Liver (tissue), 9 donors: ENCODE data around the gene PSD4. TPM values are rescaled to one million over a fixed set of nuclear protein-coding genes. Genes with fewer than 3 reads are reported as not detected.
A peak's percentile ranks its signal among the peaks of the same experiment; 100 is the strongest.

Source experiments
- DNase-seq: peaks from one replicate; pipeline ENCODE4 v3.0.0-alpha.2; 2017; ENCODE audit warnings: low spot score
- H3K27ac ChIP-seq, 2 donors: one replicate each; pipeline ENCODE4 v1.7.0; 2013; ENCODE audit warnings: inconsistent platforms in 2 of 2, low read length in 2 of 2, control low read depth in 1 of 2, low read depth in 1 of 2, mild to moderate bottlenecking in 1 of 2
- H3K27me3 ChIP-seq, 4 donors: one replicate each; pipeline versions ENCODE4 v1.6.1 to v1.7.0; 2013; ENCODE audit warnings: low read length in 3 of 4, inconsistent platforms in 1 of 4, mild to moderate bottlenecking in 1 of 4, moderate library complexity in 1 of 4; ENCODE audit not compliant: control insufficient read depth in 4 of 4, insufficient read depth in 4 of 4
- H3K36me3 ChIP-seq, 4 donors: one replicate each; pipeline versions ENCODE4 v1.6.1 to v1.7.0; 2013; ENCODE audit warnings: low read length in 3 of 4, mild to moderate bottlenecking in 3 of 4, low read depth in 1 of 4, moderate library complexity in 1 of 4; ENCODE audit not compliant: control insufficient read depth in 4 of 4, insufficient read depth in 3 of 4
- H3K4me1 ChIP-seq, 4 donors: one replicate each; pipeline versions ENCODE4 v1.6.1 to v1.7.0; 2013; ENCODE audit warnings: low read length in 3 of 4, mild to moderate bottlenecking in 3 of 4, moderate library complexity in 1 of 4; ENCODE audit not compliant: control insufficient read depth in 4 of 4, insufficient read depth in 4 of 4
- H3K4me3 ChIP-seq, 3 donors: one replicate each; pipeline versions ENCODE4 v1.6.1 to v1.7.0; 2013; ENCODE audit warnings: low read length in 3 of 3, control low read depth in 1 of 3, low read depth in 1 of 3, mild to moderate bottlenecking in 1 of 3
- H3K9ac ChIP-seq, 2 donors: one replicate each; pipeline ENCODE4 v1.7.0; 2013; ENCODE audit warnings: low read length in 2 of 2, mild to moderate bottlenecking in 2 of 2, moderate library complexity in 2 of 2, control low read depth in 1 of 2, low read depth in 1 of 2
- H3K9me3 ChIP-seq, 4 donors: one replicate each; pipeline versions ENCODE4 v1.6.1 to v1.7.0; 2013; ENCODE audit warnings: low read length in 3 of 4; ENCODE audit not compliant: control insufficient read depth in 4 of 4
- EGR1 ChIP-seq, 2 donors: IDR thresholded peaks; 2 replicates each; pipeline ENCODE4 v1.6.1; 2016 to 2018; ENCODE audit warnings: antibody characterized with exemption in 2 of 2, low read depth in 2 of 2
- FOXA1 ChIP-seq: IDR thresholded peaks from 2 replicates; pipeline ENCODE4 v1.6.1; 2016; ENCODE audit warnings: antibody characterized with exemption
- FOXA2 ChIP-seq: IDR thresholded peaks from 2 replicates; pipeline ENCODE4 v1.6.1; 2016; ENCODE audit warnings: antibody characterized with exemption
- GABPA ChIP-seq, 2 donors: IDR thresholded peaks in 1 of 2; conservative IDR thresholded peaks in 1 of 2; 2 replicates each; pipeline ENCODE4 v1.6.1; 2016; ENCODE audit warnings: antibody characterized with exemption in 2 of 2, mild to moderate bottlenecking in 1 of 2, moderate library complexity in 1 of 2
- HNF4A ChIP-seq, 2 donors: conservative IDR thresholded peaks; 2 replicates each; pipeline ENCODE4 v1.6.1; 2016; ENCODE audit warnings: antibody characterized with exemption in 2 of 2, mild to moderate bottlenecking in 2 of 2
- HNF4G ChIP-seq: IDR thresholded peaks from 2 replicates; pipeline ENCODE4 v1.6.1; 2016; ENCODE audit warnings: antibody characterized with exemption
- JUND ChIP-seq, 2 donors: IDR thresholded peaks; 2 replicates each; pipeline ENCODE4 v1.6.1; 2016; ENCODE audit warnings: antibody characterized with exemption in 2 of 2
- NR2F2 ChIP-seq: IDR thresholded peaks from 2 replicates; pipeline ENCODE4 v1.6.1; 2016; ENCODE audit warnings: antibody characterized with exemption
- RAD21 ChIP-seq, 2 donors: IDR thresholded peaks; 2 replicates each; pipeline ENCODE4 v1.6.1; 2016; ENCODE audit warnings: antibody characterized with exemption in 2 of 2, mild to moderate bottlenecking in 2 of 2
- RXRA ChIP-seq, 2 donors: IDR thresholded peaks; 2 replicates each; pipeline ENCODE4 v1.6.1; 2017 to 2018; ENCODE audit warnings: antibody characterized with exemption in 2 of 2, mild to moderate bottlenecking in 1 of 2
- SP1 ChIP-seq: IDR thresholded peaks from 2 replicates; pipeline ENCODE4 v1.6.1; 2018; ENCODE audit warnings: antibody characterized with exemption, mild to moderate bottlenecking
- TAF1 ChIP-seq: conservative IDR thresholded peaks from 2 replicates; pipeline ENCODE4 v1.6.1; 2016; ENCODE audit warnings: antibody characterized with exemption, mild to moderate bottlenecking
- YY1 ChIP-seq: IDR thresholded peaks from 2 replicates; pipeline ENCODE4 v1.6.1; 2016; ENCODE audit warnings: antibody characterized with exemption, mild to moderate bottlenecking
- WGBS: extraction: QIAGEN DNeasy Blood & Tissue Kit; methylation state at CpG from one replicate; pipeline ENCODE4 v1.1.7; 2013; 5-methylcytosine and 5-hydroxymethylcytosine counted together
- polyA plus RNA-seq, 2 donors: library from polyadenylated mRNA; stranded (reverse) in 1 of 2; unstranded in 1 of 2; fragments of 200-250 nt in 1 of 2; fragments of >200 nt in 1 of 2; fragmentation: Nextera tagmentation in 1 of 2; extraction: Ambion mirVana in 1 of 2; gene quantifications; one replicate each; pipeline versions ENCODE4 v1.2.1 to v1.2.3, GENCODE V29; 2013 to 2015
- total RNA-seq, 2 donors: library from RNA; depleted of rRNA; stranded (reverse); fragments of >200 nt; gene quantifications; one replicate each; pipeline ENCODE4 v1.2.3, GENCODE V29; 2014
- TF ChIP-seq, protein P1 (sequence below): IDR thresholded peaks from 2 replicates; pipeline ENCODE4 v1.6.1; 2016; ENCODE audit warnings: antibody characterized with exemption
- TF ChIP-seq, protein P2 (sequence below): fragments of 150-350 bp; IDR thresholded peaks from 2 replicates; pipeline ENCODE4 v1.5.1; 2017; ENCODE audit warnings: improper control_type of control experiment, low read depth, low read length; ENCODE audit not compliant: missing input control
- TF ChIP-seq, protein P3 (sequence below): IDR thresholded peaks from 2 replicates; pipeline ENCODE4 v1.6.1; 2016; ENCODE audit warnings: antibody characterized with exemption, mild to moderate bottlenecking
- TF ChIP-seq, protein P4 (sequence below): IDR thresholded peaks from 2 replicates; pipeline ENCODE4 v1.6.1; 2016; ENCODE audit warnings: antibody characterized with exemption
- TF ChIP-seq, protein P5 (sequence below): IDR thresholded peaks from 2 replicates; pipeline ENCODE4 v1.6.1; 2016; ENCODE audit warnings: antibody characterized with exemption
- donor health status: healthy.
- donor health status: healthy.
- donor health status: healthy.
- donor health status: healthy.
- donor health status: healthy.

PSD4 gene
- total and polyA plus RNA-seq, 4 donors = 16.4 to 83.2 (median 34.4) TPM

DNA sequence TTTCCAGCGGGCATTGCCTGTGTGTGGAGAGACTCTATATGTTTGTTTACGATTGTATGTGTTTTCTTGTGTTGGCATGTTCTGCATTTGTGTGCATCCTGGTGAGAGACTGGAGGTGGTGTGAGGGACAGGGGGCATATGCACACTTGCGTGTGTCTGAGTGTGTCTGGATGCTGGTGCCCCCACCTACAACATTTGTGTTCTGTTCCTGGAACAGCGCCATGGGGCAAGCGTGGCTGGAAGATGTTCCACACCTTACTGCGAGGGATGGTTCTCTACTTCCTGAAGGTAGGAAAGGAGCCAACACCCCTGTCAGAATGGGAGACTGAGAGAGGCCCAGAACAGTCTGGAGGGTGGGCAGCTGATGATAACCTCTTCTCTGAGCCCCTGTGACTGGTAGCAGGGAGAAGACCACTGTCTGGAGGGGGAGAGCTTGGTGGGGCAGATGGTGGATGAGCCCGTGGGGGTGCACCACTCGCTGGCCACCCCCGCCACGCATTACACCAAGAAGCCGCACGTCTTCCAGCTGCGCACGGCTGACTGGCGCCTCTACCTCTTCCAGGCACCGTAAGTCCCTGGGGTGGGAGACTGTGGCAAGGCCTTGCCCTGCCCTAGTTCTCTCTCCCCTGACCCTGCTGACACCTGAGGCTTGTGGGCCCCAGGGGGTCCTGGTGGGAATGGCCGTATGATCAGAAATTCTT is 23.7 kb downstream of the PSD4 start:
- Histone ChIP-seq H3K27me3 (no peaks in the 10 kb centered on the region), H3K27ac (peak overlapping the region; percentile 84), H3K9ac (no peak overlapping the region), H3K4me3 (no peak overlapping the region), H3K4me1 (peaks cover 4 to 30% (median 13%) of the 10 kb centered on the region in 4 donors), H3K36me3 (peaks cover 2 to 55% (median 41%) of the 10 kb centered on the region in 4 donors), H3K9me3 (no peaks in the 10 kb centered on the region)
- no peak for DNase-seq
- TF ChIP-seq GABPA (IDR thresholded peaks at IDR 0.05 in 1 of 2, conservative IDR thresholded peaks at IDR 0.05 in 1 of 2) (no peak), TAF1 (no peak), RXRA (IDR thresholded peaks at IDR 0.05) (no peak), NR2F2 (no peak), JUND (IDR thresholded peaks at IDR 0.05) (no peak), SP1 (no peak)
- TF ChIP-seq, protein P1, sequence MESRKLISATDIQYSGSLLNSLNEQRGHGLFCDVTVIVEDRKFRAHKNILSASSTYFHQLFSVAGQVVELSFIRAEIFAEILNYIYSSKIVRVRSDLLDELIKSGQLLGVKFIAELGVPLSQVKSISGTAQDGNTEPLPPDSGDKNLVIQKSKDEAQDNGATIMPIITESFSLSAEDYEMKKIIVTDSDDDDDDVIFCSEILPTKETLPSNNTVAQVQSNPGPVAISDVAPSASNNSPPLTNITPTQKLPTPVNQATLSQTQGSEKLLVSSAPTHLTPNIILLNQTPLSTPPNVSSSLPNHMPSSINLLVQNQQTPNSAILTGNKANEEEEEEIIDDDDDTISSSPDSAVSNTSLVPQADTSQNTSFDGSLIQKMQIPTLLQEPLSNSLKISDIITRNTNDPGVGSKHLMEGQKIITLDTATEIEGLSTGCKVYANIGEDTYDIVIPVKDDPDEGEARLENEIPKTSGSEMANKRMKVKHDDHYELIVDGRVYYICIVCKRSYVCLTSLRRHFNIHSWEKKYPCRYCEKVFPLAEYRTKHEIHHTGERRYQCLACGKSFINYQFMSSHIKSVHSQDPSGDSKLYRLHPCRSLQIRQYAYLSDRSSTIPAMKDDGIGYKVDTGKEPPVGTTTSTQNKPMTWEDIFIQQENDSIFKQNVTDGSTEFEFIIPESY = no peak
- 89% methylated on average over 17 of the region's 17 CpGs for WGBS

DNA sequence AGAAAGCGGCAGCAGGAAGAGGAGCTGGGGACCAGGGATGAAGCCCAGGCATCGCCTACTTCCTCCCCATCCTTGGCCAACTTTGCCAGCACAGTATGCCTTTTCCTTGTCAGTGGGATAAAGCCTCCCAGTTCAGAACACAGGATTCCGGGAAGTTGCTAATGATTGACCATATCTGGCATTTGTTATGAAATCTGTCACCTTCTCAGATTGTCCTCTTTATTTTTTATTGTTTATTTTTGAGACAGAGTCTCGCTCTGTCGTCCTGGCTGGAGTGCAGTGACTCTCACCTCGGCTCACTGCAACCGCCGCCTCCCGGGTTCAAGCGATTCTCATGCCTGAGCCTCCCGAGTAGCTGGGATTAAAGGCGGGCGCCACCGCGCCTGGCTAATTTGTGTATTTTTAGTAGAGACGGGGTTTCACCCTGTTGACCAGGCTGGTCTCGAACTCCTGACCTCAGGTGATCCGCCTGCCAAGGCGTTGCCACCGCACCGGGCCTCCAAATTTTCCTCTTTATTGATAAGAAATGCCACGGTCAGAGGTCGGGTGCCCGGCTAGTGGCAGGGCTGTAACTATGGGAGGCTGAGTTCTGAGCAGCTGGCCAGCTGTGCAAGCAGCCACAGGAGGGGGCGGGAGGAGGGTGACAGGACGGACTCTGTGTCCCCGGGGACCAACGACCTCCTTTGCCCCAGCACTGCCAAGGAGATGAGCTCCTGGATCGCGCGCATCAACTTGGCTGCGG is 24.4 kb downstream of the PSD4 start:
- Histone ChIP-seq H3K36me3 (peaks cover 2 to 48% (median 36%) of the 10 kb centered on the region in 4 donors), H3K9ac (no peak overlapping the region), H3K4me1 (peaks cover 4 to 30% (median 13%) of the 10 kb centered on the region in 4 donors), H3K4me3 (peak overlapping the region; percentile 65 to 71 (median 70)), H3K9me3 (no peaks in the 10 kb centered on the region), H3K27ac (peak overlapping the region; percentile 84), H3K27me3 (no peaks in the 10 kb centered on the region)
- DNase-seq = no peak
- 30% methylated on average over 32 of the region's 32 CpGs for WGBS
- TF ChIP-seq FOXA1 (no peak), NR2F2 (peak; percentile 11), RXRA (IDR thresholded peaks at IDR 0.05) (peak; percentile 40 to 71), YY1 (no peak), SP1 (peak; percentile 64), FOXA2 (no peak), HNF4G (no peak), JUND (IDR thresholded peaks at IDR 0.05) (peak in 1 of 2 donors; percentile 30), GABPA (IDR thresholded peaks at IDR 0.05 in 1 of 2, conservative IDR thresholded peaks at IDR 0.05 in 1 of 2) (no peak), HNF4A (conservative IDR thresholded peaks at IDR 0.05) (peak; percentile 42 to 67), RAD21 (IDR thresholded peaks at IDR 0.05) (no peak), TAF1 (peak; percentile 20), EGR1 (IDR thresholded peaks at IDR 0.05; ENCODE audit: low read depth in 2 of 2) (peak in 1 of 2 donors; percentile 8)
- TF ChIP-seq, protein P2, sequence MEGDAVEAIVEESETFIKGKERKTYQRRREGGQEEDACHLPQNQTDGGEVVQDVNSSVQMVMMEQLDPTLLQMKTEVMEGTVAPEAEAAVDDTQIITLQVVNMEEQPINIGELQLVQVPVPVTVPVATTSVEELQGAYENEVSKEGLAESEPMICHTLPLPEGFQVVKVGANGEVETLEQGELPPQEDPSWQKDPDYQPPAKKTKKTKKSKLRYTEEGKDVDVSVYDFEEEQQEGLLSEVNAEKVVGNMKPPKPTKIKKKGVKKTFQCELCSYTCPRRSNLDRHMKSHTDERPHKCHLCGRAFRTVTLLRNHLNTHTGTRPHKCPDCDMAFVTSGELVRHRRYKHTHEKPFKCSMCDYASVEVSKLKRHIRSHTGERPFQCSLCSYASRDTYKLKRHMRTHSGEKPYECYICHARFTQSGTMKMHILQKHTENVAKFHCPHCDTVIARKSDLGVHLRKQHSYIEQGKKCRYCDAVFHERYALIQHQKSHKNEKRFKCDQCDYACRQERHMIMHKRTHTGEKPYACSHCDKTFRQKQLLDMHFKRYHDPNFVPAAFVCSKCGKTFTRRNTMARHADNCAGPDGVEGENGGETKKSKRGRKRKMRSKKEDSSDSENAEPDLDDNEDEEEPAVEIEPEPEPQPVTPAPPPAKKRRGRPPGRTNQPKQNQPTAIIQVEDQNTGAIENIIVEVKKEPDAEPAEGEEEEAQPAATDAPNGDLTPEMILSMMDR = no peak
- TF ChIP-seq, protein P3, sequence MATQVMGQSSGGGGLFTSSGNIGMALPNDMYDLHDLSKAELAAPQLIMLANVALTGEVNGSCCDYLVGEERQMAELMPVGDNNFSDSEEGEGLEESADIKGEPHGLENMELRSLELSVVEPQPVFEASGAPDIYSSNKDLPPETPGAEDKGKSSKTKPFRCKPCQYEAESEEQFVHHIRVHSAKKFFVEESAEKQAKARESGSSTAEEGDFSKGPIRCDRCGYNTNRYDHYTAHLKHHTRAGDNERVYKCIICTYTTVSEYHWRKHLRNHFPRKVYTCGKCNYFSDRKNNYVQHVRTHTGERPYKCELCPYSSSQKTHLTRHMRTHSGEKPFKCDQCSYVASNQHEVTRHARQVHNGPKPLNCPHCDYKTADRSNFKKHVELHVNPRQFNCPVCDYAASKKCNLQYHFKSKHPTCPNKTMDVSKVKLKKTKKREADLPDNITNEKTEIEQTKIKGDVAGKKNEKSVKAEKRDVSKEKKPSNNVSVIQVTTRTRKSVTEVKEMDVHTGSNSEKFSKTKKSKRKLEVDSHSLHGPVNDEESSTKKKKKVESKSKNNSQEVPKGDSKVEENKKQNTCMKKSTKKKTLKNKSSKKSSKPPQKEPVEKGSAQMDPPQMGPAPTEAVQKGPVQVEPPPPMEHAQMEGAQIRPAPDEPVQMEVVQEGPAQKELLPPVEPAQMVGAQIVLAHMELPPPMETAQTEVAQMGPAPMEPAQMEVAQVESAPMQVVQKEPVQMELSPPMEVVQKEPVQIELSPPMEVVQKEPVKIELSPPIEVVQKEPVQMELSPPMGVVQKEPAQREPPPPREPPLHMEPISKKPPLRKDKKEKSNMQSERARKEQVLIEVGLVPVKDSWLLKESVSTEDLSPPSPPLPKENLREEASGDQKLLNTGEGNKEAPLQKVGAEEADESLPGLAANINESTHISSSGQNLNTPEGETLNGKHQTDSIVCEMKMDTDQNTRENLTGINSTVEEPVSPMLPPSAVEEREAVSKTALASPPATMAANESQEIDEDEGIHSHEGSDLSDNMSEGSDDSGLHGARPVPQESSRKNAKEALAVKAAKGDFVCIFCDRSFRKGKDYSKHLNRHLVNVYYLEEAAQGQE = no peak
- TF ChIP-seq, protein P4, sequence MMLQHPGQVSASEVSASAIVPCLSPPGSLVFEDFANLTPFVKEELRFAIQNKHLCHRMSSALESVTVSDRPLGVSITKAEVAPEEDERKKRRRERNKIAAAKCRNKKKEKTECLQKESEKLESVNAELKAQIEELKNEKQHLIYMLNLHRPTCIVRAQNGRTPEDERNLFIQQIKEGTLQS = no peak
- TF ChIP-seq, protein P5, sequence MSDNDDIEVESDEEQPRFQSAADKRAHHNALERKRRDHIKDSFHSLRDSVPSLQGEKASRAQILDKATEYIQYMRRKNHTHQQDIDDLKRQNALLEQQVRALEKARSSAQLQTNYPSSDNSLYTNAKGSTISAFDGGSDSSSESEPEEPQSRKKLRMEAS = peak; percentile 69
- TF ChIP-seq, protein P1 = no peak
